HG03066 (cell line): ENCODE results near the gene CPSF4L.

Source experiments
- ATAC-seq: cut with Tn5 transposase; IDR thresholded peaks from one replicate; pipeline ENCODE4 v1.9.1; 2021; ENCODE audit warnings: low read depth; ENCODE audit not compliant: unreplicated experiment

CPSF4L gene

DNA sequence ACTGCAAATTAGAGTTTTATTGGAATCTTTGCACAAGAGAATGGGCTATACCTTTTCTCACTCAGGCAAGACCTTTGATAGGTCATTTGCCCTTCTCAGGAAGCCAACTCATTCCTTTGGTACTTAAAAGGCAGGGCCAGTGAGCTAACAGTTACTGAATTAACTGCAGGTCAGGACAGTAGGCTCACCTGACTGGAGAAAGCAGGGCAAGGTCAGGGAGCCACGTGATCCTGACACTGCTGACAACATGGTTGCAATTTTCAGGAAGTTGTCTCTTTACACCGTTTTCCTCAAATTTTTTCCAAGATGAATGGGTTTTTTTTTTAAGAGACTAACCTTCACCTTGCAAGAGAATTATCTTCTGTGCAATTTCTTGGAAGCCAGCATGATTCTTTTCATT, 21.1 kb downstream of the CPSF4L start:
- no peak for ATAC-seq

DNA sequence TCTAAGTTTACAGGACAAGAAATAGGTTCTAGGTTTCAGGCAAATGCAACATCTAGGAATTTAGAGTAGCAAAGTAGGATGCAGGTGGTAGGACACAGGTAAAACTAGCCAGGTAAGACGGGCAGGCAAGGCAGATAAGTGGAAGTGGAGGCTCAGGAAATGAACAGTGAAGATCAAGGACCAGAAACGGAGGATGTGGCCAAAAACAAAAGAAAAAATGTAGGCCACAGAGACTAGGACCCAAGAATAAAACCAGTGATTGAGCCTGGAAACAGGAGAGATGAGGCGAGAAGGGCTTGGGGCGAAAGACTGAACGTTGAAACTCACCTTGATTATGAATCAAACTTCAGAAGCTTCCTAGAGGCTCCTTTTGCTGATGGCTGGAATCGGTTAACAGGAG, 24.0 kb downstream of the CPSF4L start:
- ATAC-seq, result no peak

- no peak for ATAC-seq
These were observed 26.9 kb downstream of the CPSF4L start for GRCh38 chr17:73234736-73235135.

DNA sequence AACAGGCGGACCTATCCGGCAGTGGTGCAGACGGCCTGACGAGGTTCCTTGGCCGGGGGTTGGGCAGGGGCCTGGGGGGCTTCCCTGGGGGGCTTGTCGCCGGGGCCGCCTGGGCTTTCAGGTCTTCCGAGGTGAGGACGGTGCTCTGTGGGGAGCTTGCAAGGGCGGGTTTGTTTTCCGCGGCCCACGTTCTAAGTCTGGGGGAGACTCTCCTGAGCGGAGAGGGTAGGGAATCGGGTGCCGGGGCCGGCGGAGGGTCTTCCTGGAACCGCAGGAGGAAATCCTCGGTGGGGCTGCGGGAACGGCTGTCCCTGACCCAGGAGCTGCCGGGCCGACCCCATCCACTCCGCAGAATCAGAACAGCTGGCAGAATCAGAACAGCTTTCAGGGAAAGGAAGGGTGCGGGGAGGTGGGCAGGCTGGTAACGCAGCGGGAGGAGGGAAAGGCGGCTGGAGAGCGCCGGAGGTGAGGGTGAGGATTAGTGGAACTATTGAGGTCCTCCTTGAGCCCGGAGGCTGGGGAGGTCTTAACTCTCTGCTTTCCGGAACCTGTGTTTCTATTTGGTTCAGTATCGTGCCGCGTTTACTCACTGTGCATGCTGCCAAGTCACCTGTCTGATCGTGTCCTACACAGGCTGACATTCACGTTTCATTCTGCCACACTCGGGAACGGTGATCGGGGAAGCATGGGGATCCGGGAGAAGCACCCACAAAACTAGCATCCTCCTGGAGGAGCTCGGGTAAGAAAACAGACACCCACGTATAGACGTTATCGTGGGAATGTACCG, 28.9 kb downstream of the CPSF4L start:
- ATAC-seq, result peak; percentile 14

- peak; percentile 65 for ATAC-seq
These were observed 29.7 kb downstream of the CPSF4L start for GRCh38 chr17:73231841-73232586.

DNA sequence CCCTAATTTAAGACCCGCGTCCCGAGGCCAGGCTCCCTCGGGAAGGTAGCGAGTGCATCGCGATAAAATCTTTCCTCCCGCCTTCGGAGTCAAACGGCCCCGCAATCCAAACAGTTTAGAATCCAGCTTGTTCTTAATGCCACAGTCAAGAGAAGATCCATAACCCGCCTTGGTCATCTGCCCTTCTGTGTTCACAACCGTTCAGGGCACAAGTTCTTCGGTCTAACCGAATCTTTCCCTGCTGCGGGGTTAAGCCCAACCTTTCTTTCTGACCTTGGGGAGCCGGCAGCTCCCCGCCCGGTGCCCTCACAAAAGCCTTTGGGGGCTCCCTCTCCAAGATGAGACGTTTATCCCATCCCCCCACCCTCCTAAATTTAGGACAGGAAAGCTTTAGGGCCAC, 30.3 kb downstream of the CPSF4L start:
- no peak for ATAC-seq

DNA sequence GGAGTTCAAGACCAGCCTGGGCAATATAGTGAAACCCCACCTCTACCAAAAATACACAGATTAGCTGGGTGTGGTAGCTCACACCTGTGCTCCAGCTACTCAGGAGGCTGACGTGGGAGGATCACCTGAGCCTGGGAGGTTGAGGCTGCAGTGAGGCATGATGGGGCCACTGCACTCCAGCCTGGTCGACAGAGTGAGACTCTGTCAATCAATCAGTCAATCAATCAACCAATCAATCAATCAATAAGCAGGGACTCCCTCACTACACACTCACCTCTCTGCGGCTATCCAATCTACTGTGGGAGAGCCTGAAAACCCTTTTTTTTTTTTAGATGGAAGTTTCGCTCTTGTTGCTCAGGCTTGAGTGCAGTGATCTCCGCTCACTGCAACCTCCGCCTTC, 31.6 kb downstream of the CPSF4L start:
- no peak for ATAC-seq

DNA sequence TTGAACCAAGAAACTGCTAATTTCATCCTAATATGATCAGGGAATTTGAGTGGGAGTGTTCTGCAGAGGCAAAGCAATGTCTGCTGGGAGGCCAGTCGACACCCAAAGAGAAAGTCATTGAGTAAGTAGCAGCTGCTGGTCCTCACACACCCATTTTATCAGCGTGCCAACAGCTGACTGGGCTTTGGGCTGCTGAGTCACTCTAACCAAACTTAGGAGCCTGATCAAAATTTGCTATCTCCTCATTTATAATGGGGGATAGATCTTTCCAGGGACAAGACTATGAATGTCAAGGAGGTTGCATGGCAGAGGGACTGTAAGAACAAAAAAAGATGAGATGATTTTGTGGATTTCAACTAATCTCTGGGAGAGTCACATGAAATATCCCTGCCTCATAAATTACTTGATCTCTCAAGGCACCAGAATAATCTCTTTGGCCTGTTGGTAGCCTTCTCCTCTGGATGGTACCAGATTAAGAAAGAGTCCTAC, 32.9 kb downstream of the CPSF4L start:
- peak; percentile 38 for ATAC-seq

DNA sequence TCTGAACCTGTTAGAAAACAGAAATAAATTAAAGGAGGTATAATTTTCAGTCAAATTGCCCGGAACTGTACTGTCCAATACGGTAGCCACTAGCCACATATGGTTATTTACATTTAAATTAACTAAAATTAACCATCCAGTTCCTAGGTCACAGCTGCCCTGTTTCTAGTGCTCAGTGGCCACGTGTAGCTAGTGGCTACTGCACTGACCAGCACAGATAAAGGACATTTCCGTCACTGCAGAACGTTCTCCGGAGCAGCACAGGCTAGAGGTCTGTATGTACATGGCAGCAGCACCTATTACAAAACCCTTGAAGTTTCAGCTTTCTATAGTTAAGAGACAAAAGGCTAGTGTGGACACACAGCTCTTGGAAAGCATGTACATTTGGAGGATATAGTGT, 33.7 kb downstream of the CPSF4L start:
- ATAC-seq, result no peak

DNA sequence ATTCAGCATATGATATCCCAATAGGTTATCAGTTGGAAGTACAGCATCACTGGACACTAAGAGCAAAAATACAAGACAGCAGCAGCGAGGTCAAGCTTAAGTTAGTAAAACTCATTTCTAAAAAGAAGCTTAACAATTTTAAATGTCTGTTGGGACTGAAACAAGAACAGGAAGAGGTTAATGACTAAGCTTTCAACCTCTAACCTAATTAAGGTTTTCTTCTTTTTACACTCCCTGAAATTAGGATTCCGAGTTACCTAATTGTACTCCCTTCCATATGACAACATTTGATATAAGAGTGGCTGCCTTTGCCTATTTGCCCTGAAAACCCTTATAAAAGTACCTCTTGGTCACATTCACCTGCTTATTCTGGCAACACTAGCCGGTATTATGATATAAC, 34.3 kb downstream of the CPSF4L start:
- no peak for ATAC-seq

GRCh38 chr17:73226556-73227172, 35.0 kb downstream of the CPSF4L start:
- ATAC-seq, result no peak

- no peak for ATAC-seq
These were observed 36.9 kb downstream of the CPSF4L start for GRCh38 chr17:73224663-73225305.

DNA sequence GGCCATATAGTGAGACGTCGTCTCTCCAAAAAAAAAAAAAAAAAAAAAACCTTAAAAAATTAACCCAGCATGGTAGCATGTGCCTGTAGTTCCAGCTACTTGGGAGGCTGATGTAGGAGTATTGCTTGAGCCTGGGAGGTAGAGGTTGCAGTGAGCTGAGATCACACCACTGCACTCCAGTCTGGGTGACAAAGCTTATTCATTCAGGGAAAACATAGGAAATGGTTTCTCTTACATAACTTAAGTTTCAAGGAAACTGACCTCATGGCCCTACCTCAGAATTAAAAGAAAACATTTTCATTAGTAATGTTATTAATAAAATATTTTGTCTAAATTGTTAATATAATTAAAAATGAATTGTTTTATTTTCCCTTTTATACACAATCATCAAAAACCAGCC, 37.4 kb downstream of the CPSF4L start:
- no peak for ATAC-seq

- no peak for ATAC-seq
These were observed 38.0 kb downstream of the CPSF4L start for GRCh38 chr17:73223626-73224230.

GRCh38 chr17:73215447-73215846, 46.2 kb downstream of the CPSF4L start:
- ATAC-seq, result no peak

DNA sequence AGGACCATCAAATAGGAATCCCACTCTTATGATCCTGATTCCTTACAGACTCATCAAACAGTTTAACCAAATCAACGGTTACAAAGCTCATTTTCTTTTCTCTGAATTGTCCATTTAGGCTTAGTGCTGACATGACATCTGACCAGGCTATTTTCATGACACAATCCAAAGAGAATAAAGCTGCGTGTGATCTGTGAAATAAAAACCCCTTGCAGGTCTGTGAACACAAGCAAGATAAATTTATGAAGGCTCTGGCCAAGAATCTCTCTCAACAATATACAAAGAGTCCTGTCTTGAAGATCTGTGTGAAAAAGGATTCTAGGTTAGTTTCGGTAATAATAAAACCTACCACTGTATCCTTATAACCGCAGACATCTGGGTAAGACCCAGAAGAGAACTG, 46.8 kb downstream of the CPSF4L start:
- no peak for ATAC-seq

- no peak for ATAC-seq
These were observed 47.7 kb downstream of the CPSF4L start for GRCh38 chr17:73214008-73214407.

GRCh38 chr17:73211745-73212144, 49.9 kb downstream of the CPSF4L start:
- no peak for ATAC-seq

DNA sequence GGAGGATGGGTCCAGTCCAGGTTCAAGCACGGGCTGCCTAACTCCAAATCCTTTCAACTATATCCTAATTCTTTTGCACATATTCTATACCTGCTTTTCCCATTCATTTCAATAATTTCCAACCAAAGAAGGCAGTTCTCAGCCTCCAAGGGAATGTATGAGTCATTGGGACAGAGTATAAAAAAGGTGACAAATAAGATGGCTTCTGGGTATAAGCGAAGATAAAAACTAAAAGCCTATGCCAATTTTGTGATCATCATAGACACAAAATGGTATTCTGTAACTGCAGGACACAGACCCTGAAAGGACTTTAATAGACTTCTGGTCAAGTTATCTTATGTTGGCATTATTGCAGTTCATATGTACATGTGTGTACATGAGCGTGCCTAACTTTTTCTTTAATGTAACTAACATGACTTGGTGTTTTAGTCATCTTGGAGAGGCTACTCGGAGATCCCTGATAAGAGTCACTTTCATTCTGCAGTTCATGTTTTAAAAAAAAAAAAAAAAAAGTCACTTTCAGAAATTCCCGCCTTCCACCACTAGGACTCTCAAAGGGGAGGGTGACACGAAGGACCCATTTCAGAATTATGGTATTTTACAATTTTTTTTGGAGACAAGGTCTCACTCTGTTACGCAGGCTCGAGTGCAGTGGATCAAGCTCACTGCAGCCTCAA, 51.5 kb downstream of the CPSF4L start:
- ATAC-seq, result no peak

DNA sequence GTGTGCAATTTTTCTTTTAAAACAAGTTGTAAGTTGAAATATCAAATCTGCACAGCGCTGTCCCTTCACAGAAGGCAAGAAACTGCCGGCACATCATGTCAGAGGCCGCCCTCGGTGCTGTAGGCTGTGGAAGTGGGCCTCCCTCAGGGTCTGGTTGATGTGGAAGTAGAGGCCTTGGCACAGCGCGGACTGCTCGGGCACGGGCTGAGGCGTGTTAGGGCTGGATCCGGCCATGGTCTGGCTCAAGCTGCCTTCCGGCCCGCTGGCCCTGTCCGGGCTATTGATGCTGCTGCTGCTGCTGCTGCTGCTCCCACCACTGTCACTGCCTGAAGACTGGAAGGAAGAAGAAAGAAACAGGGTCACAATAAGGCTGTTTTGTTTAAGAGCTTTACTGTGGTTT, 52.2 kb downstream of the CPSF4L start:
- ATAC-seq, result no peak
